HEK293 (cell line): ENCODE results near the gene PC.

Source experiments
- ZBTB49 ChIP-seq: fragments of 450-650 bp; formaldehyde crosslinking; IDR thresholded peaks from 2 replicates; pipeline ENCODE4 v1.5.1; 2016; ENCODE audit warnings: missing biosample characterization, missing genetic modification characterization, low read depth
- ZNF138 ChIP-seq: fragments of 450-650 bp; formaldehyde crosslinking; IDR thresholded peaks from 2 replicates; pipeline ENCODE4 v1.5.1; 2016; ENCODE audit warnings: missing biosample characterization, missing genetic modification characterization, borderline replicate concordance
- ZNF623 ChIP-seq: fragments of 450-650 bp; formaldehyde crosslinking; IDR thresholded peaks from 2 replicates; pipeline ENCODE4 v1.5.1; 2016; ENCODE audit warnings: missing biosample characterization, missing genetic modification characterization
- TF ChIP-seq, protein P1 (sequence below): fragments of 450-650 bp; formaldehyde crosslinking; IDR thresholded peaks from 2 replicates; pipeline ENCODE4 v1.5.1; 2016; ENCODE audit warnings: missing biosample characterization, missing genetic modification characterization
- TF ChIP-seq, protein P2 (sequence below): fragments of 450-650 bp; formaldehyde crosslinking; IDR thresholded peaks from 2 replicates; pipeline ENCODE4 v1.5.1; 2016; ENCODE audit warnings: missing biosample characterization, missing genetic modification characterization, borderline replicate concordance

- TF ChIP-seq, protein P1, sequence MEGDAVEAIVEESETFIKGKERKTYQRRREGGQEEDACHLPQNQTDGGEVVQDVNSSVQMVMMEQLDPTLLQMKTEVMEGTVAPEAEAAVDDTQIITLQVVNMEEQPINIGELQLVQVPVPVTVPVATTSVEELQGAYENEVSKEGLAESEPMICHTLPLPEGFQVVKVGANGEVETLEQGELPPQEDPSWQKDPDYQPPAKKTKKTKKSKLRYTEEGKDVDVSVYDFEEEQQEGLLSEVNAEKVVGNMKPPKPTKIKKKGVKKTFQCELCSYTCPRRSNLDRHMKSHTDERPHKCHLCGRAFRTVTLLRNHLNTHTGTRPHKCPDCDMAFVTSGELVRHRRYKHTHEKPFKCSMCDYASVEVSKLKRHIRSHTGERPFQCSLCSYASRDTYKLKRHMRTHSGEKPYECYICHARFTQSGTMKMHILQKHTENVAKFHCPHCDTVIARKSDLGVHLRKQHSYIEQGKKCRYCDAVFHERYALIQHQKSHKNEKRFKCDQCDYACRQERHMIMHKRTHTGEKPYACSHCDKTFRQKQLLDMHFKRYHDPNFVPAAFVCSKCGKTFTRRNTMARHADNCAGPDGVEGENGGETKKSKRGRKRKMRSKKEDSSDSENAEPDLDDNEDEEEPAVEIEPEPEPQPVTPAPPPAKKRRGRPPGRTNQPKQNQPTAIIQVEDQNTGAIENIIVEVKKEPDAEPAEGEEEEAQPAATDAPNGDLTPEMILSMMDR = no peak
- TF ChIP-seq ZBTB49 (tag by site-specific recombination) = no peak
- TF ChIP-seq ZNF623 (tag by site-specific recombination) = no peak
- TF ChIP-seq ZNF138 (tag by site-specific recombination) = no peak
- TF ChIP-seq, protein P2, sequence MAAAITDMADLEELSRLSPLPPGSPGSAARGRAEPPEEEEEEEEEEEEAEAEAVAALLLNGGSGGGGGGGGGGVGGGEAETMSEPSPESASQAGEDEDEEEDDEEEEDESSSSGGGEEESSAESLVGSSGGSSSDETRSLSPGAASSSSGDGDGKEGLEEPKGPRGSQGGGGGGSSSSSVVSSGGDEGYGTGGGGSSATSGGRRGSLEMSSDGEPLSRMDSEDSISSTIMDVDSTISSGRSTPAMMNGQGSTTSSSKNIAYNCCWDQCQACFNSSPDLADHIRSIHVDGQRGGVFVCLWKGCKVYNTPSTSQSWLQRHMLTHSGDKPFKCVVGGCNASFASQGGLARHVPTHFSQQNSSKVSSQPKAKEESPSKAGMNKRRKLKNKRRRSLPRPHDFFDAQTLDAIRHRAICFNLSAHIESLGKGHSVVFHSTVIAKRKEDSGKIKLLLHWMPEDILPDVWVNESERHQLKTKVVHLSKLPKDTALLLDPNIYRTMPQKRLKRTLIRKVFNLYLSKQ = no peak
Observed at GRCh38 chr11:66874232-66874631, 84.0 kb downstream of the PC start.
